HepG2 (cell line): ENCODE measurements around the gene ZBP1.

ENCODE experiments used
- MLLT10 ChIP-seq: sonication (generic); formaldehyde crosslinking; IDR thresholded peaks from 2 replicates; pipeline ENCODE4 v1.4.0; 2020; ENCODE audit warnings: missing genetic modification reagents
- POLR2AphosphoS5 ChIP-seq: IDR thresholded peaks from 2 replicates; pipeline ENCODE4 v1.6.1; 2012; ENCODE audit warnings: low read depth, low read length
- ZNF644 ChIP-seq: IDR thresholded peaks from 2 replicates; pipeline ENCODE4 v1.6.1; 2016; ENCODE audit warnings: low read depth
- ZSCAN29 ChIP-seq: sonication (generic); formaldehyde crosslinking; conservative IDR thresholded peaks from 2 replicates; pipeline ENCODE4 v1.4.0; 2020; ENCODE audit warnings: mild to moderate bottlenecking, missing genetic modification reagents
- TF ChIP-seq, protein P1 (sequence below): IDR thresholded peaks from 2 replicates; pipeline ENCODE4 v1.6.1; 2016; ENCODE audit warnings: low read depth, missing genetic modification reagents, missing compliant biosample characterization
- TF ChIP-seq, protein P2 (sequence below): sonication (generic); formaldehyde crosslinking; IDR thresholded peaks from 2 replicates; pipeline ENCODE4 v1.5.0; 2020; ENCODE audit warnings: mild to moderate bottlenecking, missing genetic modification reagents, moderate library complexity
- TF ChIP-seq, protein P3 (sequence below): sonication (generic); formaldehyde crosslinking; IDR thresholded peaks from 2 replicates; pipeline ENCODE4 v1.4.0; 2020; ENCODE audit warnings: missing genetic modification reagents, borderline replicate concordance

DNA sequence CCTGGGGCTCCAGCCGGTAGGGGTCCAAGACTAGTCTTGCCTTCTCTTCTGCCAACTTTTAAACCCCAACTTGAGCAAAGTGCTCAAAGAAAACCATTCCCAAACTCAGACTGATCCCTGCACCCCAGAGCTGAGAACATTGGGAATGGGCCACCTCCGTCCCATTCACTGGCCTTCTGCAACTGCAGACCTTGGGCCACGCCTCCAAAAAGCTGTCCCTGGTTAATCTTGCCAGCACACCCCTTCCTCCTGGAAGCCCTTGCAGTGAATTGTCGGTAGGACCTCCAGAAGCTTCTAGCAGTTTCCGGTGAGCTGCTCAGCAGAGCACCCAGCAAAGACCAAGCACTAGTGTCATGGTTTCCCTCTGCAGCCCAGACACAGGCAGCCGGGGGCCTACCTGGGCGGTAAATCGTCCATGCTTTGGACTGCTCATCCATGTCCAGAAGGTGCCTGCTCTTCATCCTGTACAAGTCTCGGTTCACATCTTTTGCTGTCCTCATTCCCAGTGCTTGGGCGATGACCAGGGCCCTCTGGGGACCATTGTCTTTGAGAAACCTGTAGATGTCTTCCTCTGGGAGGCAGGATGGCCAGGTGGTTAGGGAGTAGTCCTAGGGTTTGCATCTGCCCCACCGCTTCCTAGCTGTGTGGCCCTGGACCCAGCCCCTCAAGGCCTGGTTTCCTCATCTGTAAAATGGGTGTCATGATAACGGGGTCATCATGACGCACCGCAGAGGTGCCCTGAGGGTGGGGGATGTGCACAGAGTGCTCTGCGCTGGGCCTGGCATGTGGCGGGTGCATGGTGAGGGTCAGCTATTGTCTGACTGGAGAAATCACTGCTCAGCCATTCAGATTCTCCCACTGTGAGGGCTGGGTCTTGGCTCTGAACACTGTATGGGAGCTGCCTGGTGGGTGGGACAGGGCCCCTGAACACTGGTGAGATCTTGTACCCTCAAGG lies 5.5 kb downstream of the ZBP1 start:
- TF ChIP-seq, protein P1, sequence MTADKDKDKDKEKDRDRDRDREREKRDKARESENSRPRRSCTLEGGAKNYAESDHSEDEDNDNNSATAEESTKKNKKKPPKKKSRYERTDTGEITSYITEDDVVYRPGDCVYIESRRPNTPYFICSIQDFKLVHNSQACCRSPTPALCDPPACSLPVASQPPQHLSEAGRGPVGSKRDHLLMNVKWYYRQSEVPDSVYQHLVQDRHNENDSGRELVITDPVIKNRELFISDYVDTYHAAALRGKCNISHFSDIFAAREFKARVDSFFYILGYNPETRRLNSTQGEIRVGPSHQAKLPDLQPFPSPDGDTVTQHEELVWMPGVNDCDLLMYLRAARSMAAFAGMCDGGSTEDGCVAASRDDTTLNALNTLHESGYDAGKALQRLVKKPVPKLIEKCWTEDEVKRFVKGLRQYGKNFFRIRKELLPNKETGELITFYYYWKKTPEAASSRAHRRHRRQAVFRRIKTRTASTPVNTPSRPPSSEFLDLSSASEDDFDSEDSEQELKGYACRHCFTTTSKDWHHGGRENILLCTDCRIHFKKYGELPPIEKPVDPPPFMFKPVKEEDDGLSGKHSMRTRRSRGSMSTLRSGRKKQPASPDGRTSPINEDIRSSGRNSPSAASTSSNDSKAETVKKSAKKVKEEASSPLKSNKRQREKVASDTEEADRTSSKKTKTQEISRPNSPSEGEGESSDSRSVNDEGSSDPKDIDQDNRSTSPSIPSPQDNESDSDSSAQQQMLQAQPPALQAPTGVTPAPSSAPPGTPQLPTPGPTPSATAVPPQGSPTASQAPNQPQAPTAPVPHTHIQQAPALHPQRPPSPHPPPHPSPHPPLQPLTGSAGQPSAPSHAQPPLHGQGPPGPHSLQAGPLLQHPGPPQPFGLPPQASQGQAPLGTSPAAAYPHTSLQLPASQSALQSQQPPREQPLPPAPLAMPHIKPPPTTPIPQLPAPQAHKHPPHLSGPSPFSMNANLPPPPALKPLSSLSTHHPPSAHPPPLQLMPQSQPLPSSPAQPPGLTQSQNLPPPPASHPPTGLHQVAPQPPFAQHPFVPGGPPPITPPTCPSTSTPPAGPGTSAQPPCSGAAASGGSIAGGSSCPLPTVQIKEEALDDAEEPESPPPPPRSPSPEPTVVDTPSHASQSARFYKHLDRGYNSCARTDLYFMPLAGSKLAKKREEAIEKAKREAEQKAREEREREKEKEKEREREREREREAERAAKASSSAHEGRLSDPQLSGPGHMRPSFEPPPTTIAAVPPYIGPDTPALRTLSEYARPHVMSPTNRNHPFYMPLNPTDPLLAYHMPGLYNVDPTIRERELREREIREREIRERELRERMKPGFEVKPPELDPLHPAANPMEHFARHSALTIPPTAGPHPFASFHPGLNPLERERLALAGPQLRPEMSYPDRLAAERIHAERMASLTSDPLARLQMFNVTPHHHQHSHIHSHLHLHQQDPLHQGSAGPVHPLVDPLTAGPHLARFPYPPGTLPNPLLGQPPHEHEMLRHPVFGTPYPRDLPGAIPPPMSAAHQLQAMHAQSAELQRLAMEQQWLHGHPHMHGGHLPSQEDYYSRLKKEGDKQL, result no peak
- TF ChIP-seq, protein P2, sequence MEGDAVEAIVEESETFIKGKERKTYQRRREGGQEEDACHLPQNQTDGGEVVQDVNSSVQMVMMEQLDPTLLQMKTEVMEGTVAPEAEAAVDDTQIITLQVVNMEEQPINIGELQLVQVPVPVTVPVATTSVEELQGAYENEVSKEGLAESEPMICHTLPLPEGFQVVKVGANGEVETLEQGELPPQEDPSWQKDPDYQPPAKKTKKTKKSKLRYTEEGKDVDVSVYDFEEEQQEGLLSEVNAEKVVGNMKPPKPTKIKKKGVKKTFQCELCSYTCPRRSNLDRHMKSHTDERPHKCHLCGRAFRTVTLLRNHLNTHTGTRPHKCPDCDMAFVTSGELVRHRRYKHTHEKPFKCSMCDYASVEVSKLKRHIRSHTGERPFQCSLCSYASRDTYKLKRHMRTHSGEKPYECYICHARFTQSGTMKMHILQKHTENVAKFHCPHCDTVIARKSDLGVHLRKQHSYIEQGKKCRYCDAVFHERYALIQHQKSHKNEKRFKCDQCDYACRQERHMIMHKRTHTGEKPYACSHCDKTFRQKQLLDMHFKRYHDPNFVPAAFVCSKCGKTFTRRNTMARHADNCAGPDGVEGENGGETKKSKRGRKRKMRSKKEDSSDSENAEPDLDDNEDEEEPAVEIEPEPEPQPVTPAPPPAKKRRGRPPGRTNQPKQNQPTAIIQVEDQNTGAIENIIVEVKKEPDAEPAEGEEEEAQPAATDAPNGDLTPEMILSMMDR (CRISPR knock-in tag), result no peak
- TF ChIP-seq POLR2AphosphoS5 (no peak), ZNF644 (CRISPR knock-in tag) (no peak), ZSCAN29 (CRISPR knock-in tag) (no peak), MLLT10 (no peak)
- TF ChIP-seq, protein P3, sequence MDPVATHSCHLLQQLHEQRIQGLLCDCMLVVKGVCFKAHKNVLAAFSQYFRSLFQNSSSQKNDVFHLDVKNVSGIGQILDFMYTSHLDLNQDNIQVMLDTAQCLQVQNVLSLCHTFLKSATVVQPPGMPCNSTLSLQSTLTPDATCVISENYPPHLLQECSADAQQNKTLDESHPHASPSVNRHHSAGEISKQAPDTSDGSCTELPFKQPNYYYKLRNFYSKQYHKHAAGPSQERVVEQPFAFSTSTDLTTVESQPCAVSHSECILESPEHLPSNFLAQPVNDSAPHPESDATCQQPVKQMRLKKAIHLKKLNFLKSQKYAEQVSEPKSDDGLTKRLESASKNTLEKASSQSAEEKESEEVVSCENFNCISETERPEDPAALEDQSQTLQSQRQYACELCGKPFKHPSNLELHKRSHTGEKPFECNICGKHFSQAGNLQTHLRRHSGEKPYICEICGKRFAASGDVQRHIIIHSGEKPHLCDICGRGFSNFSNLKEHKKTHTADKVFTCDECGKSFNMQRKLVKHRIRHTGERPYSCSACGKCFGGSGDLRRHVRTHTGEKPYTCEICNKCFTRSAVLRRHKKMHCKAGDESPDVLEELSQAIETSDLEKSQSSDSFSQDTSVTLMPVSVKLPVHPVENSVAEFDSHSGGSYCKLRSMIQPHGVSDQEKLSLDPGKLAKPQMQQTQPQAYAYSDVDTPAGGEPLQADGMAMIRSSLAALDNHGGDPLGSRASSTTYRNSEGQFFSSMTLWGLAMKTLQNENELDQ (CRISPR knock-in tag), result no peak
